Activated CD8-positive, alpha-beta T cell treated with anti-CD3 and anti-CD28 coated beads for 36 hours (primary cell): Measurements from ENCODE around the gene NNT. TPM values are rescaled to one million over a fixed set of nuclear protein-coding genes. Genes with fewer than 3 reads are reported as not detected.

Source experiments
- ATAC-seq: fragments of 200-7000 bp; cut with Tn5 transposase; one replicate; pipeline ENCODE4 v1.10.0; 2021; ENCODE audit warnings: mild to moderate bottlenecking, moderate library complexity
- CTCF ChIA-PET: fragments of 350-600 bp; sonication (Branson Sonifier 250); formaldehyde crosslinking; loops from one replicate; lab custom pipeline; 2021; ENCODE audit warnings: antibody characterized with exemption; lab: Charles Lee
- POLR2A ChIA-PET: fragments of 350-600 bp; sonication (Branson Sonifier 250); formaldehyde crosslinking; loops from one replicate; lab custom pipeline; 2021; ENCODE audit warnings: antibody characterized with exemption; lab: Charles Lee
- DNase-seq: peaks from one replicate; pipeline ENCODE4 v3.0.0-alpha.2; 2020
- H3K27ac Mint-ChIP-seq: one replicate; pipeline ENCODE4 v1.8.0; 2021; ENCODE audit warnings: mild to moderate bottlenecking, mixed read lengths
- H3K27me3 Mint-ChIP-seq: one replicate; pipeline ENCODE4 v1.8.0; 2021; ENCODE audit warnings: mixed read lengths
- H3K36me3 Mint-ChIP-seq: one replicate; pipeline ENCODE4 v1.8.0; 2021; ENCODE audit warnings: low read depth, mixed read lengths
- H3K4me1 Mint-ChIP-seq: one replicate; pipeline ENCODE4 v1.8.0; 2021; ENCODE audit warnings: low read depth, mixed read lengths
- H3K4me3 Mint-ChIP-seq: one replicate; pipeline ENCODE4 v1.8.0; 2021; ENCODE audit warnings: mild to moderate bottlenecking, moderate library complexity, mixed read lengths
- H3K9me3 Mint-ChIP-seq: one replicate; pipeline ENCODE4 v1.8.0; 2021; ENCODE audit warnings: mixed read lengths
- CTCF ChIP-seq: fragments of 200-600 bp; IDR thresholded peaks from one replicate; pipeline ENCODE4 v1.8.0; 2022; ENCODE audit warnings: antibody characterized with exemption, mild to moderate bottlenecking
- intact Hi-C: fragments of 100-400 bp; cut with micrococcal nuclease; formaldehyde crosslinking; loops from one replicate; pipeline ENCODE4 v1.10.0; 2022
- total RNA-seq, 2 experiments: library from RNA; stranded (reverse); gene quantifications; one replicate each; pipeline ENCODE4 v1.2.3, GENCODE V29; 2021

The NNT gene
- total RNA-seq, 2 experiments from 2014 or later: 72.0 to 78.4 TPM

- H3K36me3 Mint-ChIP-seq: no peaks in the 10 kb centered on the region
- H3K4me1 Mint-ChIP-seq: peaks cover 10% of the 10 kb centered on the region
- H3K27ac Mint-ChIP-seq: no peak overlapping the region
- intact Hi-C loops: no loop called here
- ChIA-PET CTCF (no interaction called here), POLR2A (no interaction called here)
- peaks cover 4% of the 10 kb centered on the region for H3K27me3 Mint-ChIP-seq
- H3K9me3 Mint-ChIP-seq: no peaks in the 10 kb centered on the region
- no peak for ATAC-seq
- DNase-seq: no peak
- no peak for TF ChIP-seq CTCF
- H3K4me3 Mint-ChIP-seq: no peak overlapping the region
These were observed 37.9 kb upstream of the NNT start for GRCh38 chr5:43565043-43565442.

GRCh38 chr5:43567967-43568366 is 35.0 kb upstream of the NNT start:
- peaks cover 2% of the 10 kb centered on the region for H3K27me3 Mint-ChIP-seq
- peaks cover 10% of the 10 kb centered on the region for H3K4me1 Mint-ChIP-seq
- ChIA-PET POLR2A (no interaction called here), CTCF (no interaction called here)
- H3K36me3 Mint-ChIP-seq: no peaks in the 10 kb centered on the region
- peak overlapping the region; percentile 24 for H3K27ac Mint-ChIP-seq
- ATAC-seq (no peak), DNase-seq (no peak)
- H3K9me3 Mint-ChIP-seq: no peaks in the 10 kb centered on the region
- no peak overlapping the region for H3K4me3 Mint-ChIP-seq
- intact Hi-C loops: no loop called here
- no peak for TF ChIP-seq CTCF

GRCh38 chr5:43569236-43569746 is 33.7 kb upstream of the NNT start:
- intact Hi-C loops: no loop called here
- Mint-ChIP-seq H3K9me3 (no peaks in the 10 kb centered on the region), H3K4me3 (no peak overlapping the region), H3K4me1 (peaks cover 10% of the 10 kb centered on the region), H3K27me3 (peaks cover 2% of the 10 kb centered on the region), H3K36me3 (no peaks in the 10 kb centered on the region), H3K27ac (no peak overlapping the region)
- no peak for TF ChIP-seq CTCF
- DNase-seq (no peak), ATAC-seq (no peak)
- CTCF ChIA-PET: no interaction called here
- POLR2A ChIA-PET: no interaction called here

GRCh38 chr5:43570450-43571158 is 32.4 kb upstream of the NNT start:
- CTCF ChIA-PET: no interaction called here

More at GRCh38 chr5:43570450-43571158, 32.4 kb upstream of the NNT start:
- H3K36me3 Mint-ChIP-seq: peaks cover 8% of the 10 kb centered on the region
- no peak overlapping the region for H3K27ac Mint-ChIP-seq
- H3K4me3 Mint-ChIP-seq: no peak overlapping the region
- TF ChIP-seq CTCF: no peak
- intact Hi-C loops: no loop called here
- no peaks in the 10 kb centered on the region for H3K9me3 Mint-ChIP-seq
- DNase-seq (no peak), ATAC-seq (no peak)
- POLR2A ChIA-PET: no interaction called here
- H3K27me3 Mint-ChIP-seq: peaks cover 2% of the 10 kb centered on the region
- H3K4me1 Mint-ChIP-seq: peaks cover 10% of the 10 kb centered on the region
